Loucy (cell line): ENCODE measurements around the gene AFF3.

Experiments
- CTCF ChIP-seq: fragments of 200-600 bp; sonication (generic); conservative IDR thresholded peaks from 2 replicates; pipeline ENCODE4 v1.5.1; 2014; ENCODE audit warnings: mild to moderate bottlenecking, antibody characterized with exemption, low read length
- EZH2phosphoT487 ChIP-seq: fragments of 200-600 bp; IDR thresholded peaks from 2 replicates; pipeline ENCODE4 v1.6.1; 2018; ENCODE audit warnings: antibody characterized with exemption, mild to moderate bottlenecking, moderate library complexity, borderline replicate concordance

- no peak for TF ChIP-seq EZH2phosphoT487
- TF ChIP-seq CTCF: no peak
Observed at GRCh38 chr2:99635710-99636109, 506.7 kb downstream of the AFF3 start.
